HepG2 (cell line): ENCODE measurements around the gene IQUB. TPM values are rescaled to one million over a fixed set of nuclear protein-coding genes. Genes with fewer than 3 reads are reported as not detected.

ENCODE experiments used
- BRD4 ChIP-seq: sonication (generic); formaldehyde crosslinking; IDR thresholded peaks from 2 replicates; pipeline ENCODE4 v1.4.0; 2020; ENCODE audit warnings: missing genetic modification reagents
- ELF4 ChIP-seq: sonication (generic); formaldehyde crosslinking; IDR thresholded peaks from 2 replicates; pipeline ENCODE4 v1.5.0; 2020; ENCODE audit warnings: missing genetic modification reagents, mild to moderate bottlenecking, moderate library complexity, borderline replicate concordance
- HDAC1 ChIP-seq: sonication (generic); formaldehyde crosslinking; IDR thresholded peaks from 2 replicates; pipeline ENCODE4 v1.5.1; 2020; ENCODE audit warnings: mild to moderate bottlenecking, missing genetic modification reagents
- HMGXB4 ChIP-seq, 2 experiments: sonication (generic) in 1 of 2; formaldehyde crosslinking in 1 of 2; IDR thresholded peaks; 2 replicates each; pipeline versions ENCODE4 v1.4.0 to v1.6.1; 2018 to 2020; ENCODE audit warnings: missing genetic modification reagents in 2 of 2, borderline replicate concordance in 1 of 2, low read depth in 1 of 2, mild to moderate bottlenecking in 1 of 2, missing biosample characterization in 1 of 2
- HNRNPLL ChIP-seq: fragments of 200-400 bp; formaldehyde crosslinking; IDR thresholded peaks from 2 replicates; pipeline ENCODE4 v1.6.1; 2017; ENCODE audit warnings: mild to moderate bottlenecking, low read depth, low read length; ENCODE audit not compliant: poor library complexity, severe bottlenecking
- MXD1 ChIP-seq: sonication (generic); formaldehyde crosslinking; IDR thresholded peaks from 2 replicates; pipeline ENCODE4 v1.4.0; 2020; ENCODE audit warnings: mild to moderate bottlenecking, missing genetic modification reagents
- NAIF1 ChIP-seq: sonication (generic); formaldehyde crosslinking; IDR thresholded peaks from 2 replicates; pipeline ENCODE4 v1.5.0; 2020; ENCODE audit warnings: mild to moderate bottlenecking, missing genetic modification reagents, borderline replicate concordance
- NFAT5 ChIP-seq: sonication (generic); formaldehyde crosslinking; IDR thresholded peaks from 2 replicates; pipeline ENCODE4 v1.4.0; 2020; ENCODE audit warnings: missing genetic modification reagents
- SOX6 ChIP-seq, 2 experiments: fragments of 450-650 bp in 1 of 2; sonication (generic) in 1 of 2; formaldehyde crosslinking in 1 of 2; IDR thresholded peaks; 2 replicates each; pipeline versions ENCODE4 v1.4.0 to v1.6.1; 2017 to 2020; ENCODE audit warnings: antibody characterized with exemption in 1 of 2, mild to moderate bottlenecking in 1 of 2, missing genetic modification reagents in 1 of 2
- TOPORS ChIP-seq: sonication (generic); formaldehyde crosslinking; IDR thresholded peaks from 2 replicates; pipeline ENCODE4 v1.8.0; 2023; ENCODE audit warnings: mild to moderate bottlenecking, missing genetic modification reagents
- ZMYM4 ChIP-seq: sonication (generic); formaldehyde crosslinking; IDR thresholded peaks from 2 replicates; pipeline ENCODE4 v1.8.1; 2023; ENCODE audit warnings: mild to moderate bottlenecking, missing genetic modification reagents
- ZNF136 ChIP-seq: sonication (generic); formaldehyde crosslinking; IDR thresholded peaks from 2 replicates; pipeline ENCODE4 v1.8.1; 2022; ENCODE audit warnings: low read depth, mild to moderate bottlenecking, moderate library complexity, missing genetic modification reagents
- ZNF260 ChIP-seq: sonication (generic); formaldehyde crosslinking; IDR thresholded peaks from 2 replicates; pipeline ENCODE4 v1.4.0; 2020; ENCODE audit warnings: missing genetic modification reagents, low read depth, mild to moderate bottlenecking, borderline replicate concordance
- ZNF281 ChIP-seq: sonication (generic); formaldehyde crosslinking; IDR thresholded peaks from 2 replicates; pipeline ENCODE4 v1.4.0; 2020; ENCODE audit warnings: missing genetic modification reagents, borderline replicate concordance
- ZNF564 ChIP-seq: sonication (generic); formaldehyde crosslinking; IDR thresholded peaks from 2 replicates; pipeline ENCODE4 v1.8.1; 2023; ENCODE audit warnings: mild to moderate bottlenecking, missing genetic modification reagents
- ZNF747 ChIP-seq: sonication (generic); formaldehyde crosslinking; IDR thresholded peaks from 2 replicates; pipeline ENCODE4 v1.8.1; 2023; ENCODE audit warnings: missing genetic modification reagents, mild to moderate bottlenecking, borderline replicate concordance
- polyA plus RNA-seq, 8 experiments: library from polyadenylated mRNA; depleted of rRNA in 3 of 8; stranded (reverse) in 7 of 8; unstranded in 1 of 8; fragments of >200 nt; fragmentation: Illumina TruSeq in 4 of 8; extraction: Trizol in 4 of 8; gene quantifications; 2 replicates each; pipeline versions ENCODE4 v1.2.1 to v1.2.3, GENCODE V29; 2011 to 2016; ENCODE audit warnings: low read depth in 4 of 8, missing spikeins in 1 of 8, mixed read lengths in 1 of 8; ENCODE audit not compliant: insufficient read depth in 1 of 8
- total RNA-seq, 5 experiments: library from RNA; depleted of rRNA; stranded (reverse); fragments of >200 nt; fragmentation: Illumina TruSeq; extraction: Trizol; gene quantifications; 2 replicates each; pipeline ENCODE4 v1.2.3, GENCODE V29; 2016; ENCODE audit warnings: low read depth in 1 of 5

IQUB gene
- total and polyA plus RNA-seq, 2 of the 13 experiments (the other 11 are each of a cell fraction or from before 2014, with no cell fraction given), result 0.07 TPM; not detected in 1

GRCh38 chr7:123557398-123558288 is 23.2 kb upstream of the IQUB start, which contains the start of gene NDUFA5 (continued):
- TF ChIP-seq NFAT5 (CRISPR knock-in tag), result 0 out of 2 replicates have a peak, but pooled peaks have one; percentile 6
- TF ChIP-seq MXD1 (CRISPR knock-in tag), result 0 out of 2 replicates have a peak, but pooled peaks have one; percentile 51
- no peak for TF ChIP-seq HNRNPLL
- peak; percentile 34; the same call in 1 of the 2 replicates for TF ChIP-seq ZNF747
- TF ChIP-seq SOX6 (IDR thresholded peaks at IDR 0.05), result no peak
- TF ChIP-seq SOX6 (CRISPR knock-in tag; IDR thresholded peaks at IDR 0.05), result peak; percentile 65
- TF ChIP-seq ZNF260 (CRISPR knock-in tag), result no peak
- peak; percentile 80; the same call in 1 of the 2 replicates for TF ChIP-seq ZMYM4 (CRISPR knock-in tag)
- no peak for TF ChIP-seq ZNF564
- TF ChIP-seq ELF4 (CRISPR knock-in tag), result 0 out of 2 replicates have a peak, but pooled peaks have one; percentile 22
- peak; percentile 60; the same call in 1 of the 2 replicates for TF ChIP-seq BRD4 (CRISPR knock-in tag)
- TF ChIP-seq HDAC1 (CRISPR knock-in tag), result peak; percentile 58
- TF ChIP-seq TOPORS (CRISPR knock-in tag), result peak; percentile 85
- TF ChIP-seq ZNF136 (CRISPR knock-in tag), result no peak
- no peak for TF ChIP-seq NAIF1
- peak in 1 of 2 experiments; percentile 74; a peak in 2 of 4 replicates for TF ChIP-seq HMGXB4 (CRISPR knock-in tag; IDR thresholded peaks at IDR 0.05; ENCODE audit: borderline replicate concordance in 1 of 2, low read depth in 1 of 2)
- 0 out of 2 replicates have a peak, but pooled peaks have one; percentile 14 for TF ChIP-seq ZNF281 (CRISPR knock-in tag)
